PC-3 (cell line): ENCODE measurements around the gene FOXP1.

Source experiments
- EZH2 ChIP-seq: fragments of 300-600 bp; sonication (generic); IDR thresholded peaks from one replicate; pipeline ENCODE4 v1.6.1; 2017; ENCODE audit warnings: antibody characterized with exemption, mild to moderate bottlenecking, low read length; ENCODE audit not compliant: unreplicated experiment
- TF ChIP-seq, protein P1 (sequence below): fragments of 300-600 bp; sonication (generic); conservative IDR thresholded peaks from 2 replicates; pipeline ENCODE4 v1.5.1; 2017; ENCODE audit warnings: antibody characterized with exemption, low read depth, mild to moderate bottlenecking, low read length

DNA sequence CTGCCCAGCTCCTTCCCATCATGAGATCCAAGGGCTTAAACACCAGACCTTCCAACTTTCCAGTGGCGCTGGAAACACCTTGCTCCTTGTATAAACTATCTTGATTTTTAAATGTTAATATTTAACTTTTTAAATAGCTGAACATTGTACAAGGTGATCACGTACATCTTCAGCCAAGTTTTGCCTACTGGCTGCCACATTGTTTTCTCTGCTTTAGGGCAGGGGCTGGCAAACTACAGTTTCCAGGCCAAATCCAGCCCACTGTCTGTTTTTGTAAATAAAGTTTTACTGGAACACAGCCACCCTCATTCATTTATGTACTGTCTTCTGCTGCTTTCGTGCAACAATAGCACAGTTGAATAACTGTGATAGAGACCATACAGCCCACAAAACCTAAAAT is 27.6 kb upstream of the FOXP1 start:
- TF ChIP-seq, protein P1, sequence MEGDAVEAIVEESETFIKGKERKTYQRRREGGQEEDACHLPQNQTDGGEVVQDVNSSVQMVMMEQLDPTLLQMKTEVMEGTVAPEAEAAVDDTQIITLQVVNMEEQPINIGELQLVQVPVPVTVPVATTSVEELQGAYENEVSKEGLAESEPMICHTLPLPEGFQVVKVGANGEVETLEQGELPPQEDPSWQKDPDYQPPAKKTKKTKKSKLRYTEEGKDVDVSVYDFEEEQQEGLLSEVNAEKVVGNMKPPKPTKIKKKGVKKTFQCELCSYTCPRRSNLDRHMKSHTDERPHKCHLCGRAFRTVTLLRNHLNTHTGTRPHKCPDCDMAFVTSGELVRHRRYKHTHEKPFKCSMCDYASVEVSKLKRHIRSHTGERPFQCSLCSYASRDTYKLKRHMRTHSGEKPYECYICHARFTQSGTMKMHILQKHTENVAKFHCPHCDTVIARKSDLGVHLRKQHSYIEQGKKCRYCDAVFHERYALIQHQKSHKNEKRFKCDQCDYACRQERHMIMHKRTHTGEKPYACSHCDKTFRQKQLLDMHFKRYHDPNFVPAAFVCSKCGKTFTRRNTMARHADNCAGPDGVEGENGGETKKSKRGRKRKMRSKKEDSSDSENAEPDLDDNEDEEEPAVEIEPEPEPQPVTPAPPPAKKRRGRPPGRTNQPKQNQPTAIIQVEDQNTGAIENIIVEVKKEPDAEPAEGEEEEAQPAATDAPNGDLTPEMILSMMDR = no peak
- no peak for TF ChIP-seq EZH2
